GM12878 (cell line): Measurements from ENCODE around the gene CPLANE2.

ENCODE experiments used
- ATF2 ChIP-seq: IDR thresholded peaks from 2 replicates; pipeline ENCODE4 v1.6.1; 2012; ENCODE audit warnings: low read length, inconsistent platforms
- MTA3 ChIP-seq: IDR thresholded peaks from 2 replicates; pipeline ENCODE4 v1.6.1; 2012; ENCODE audit warnings: low read length, inconsistent platforms, borderline replicate concordance
- POLR2A ChIP-seq: IDR thresholded peaks from 2 replicates; pipeline ENCODE4 v1.6.1; 2011; ENCODE audit warnings: low read depth, mild to moderate bottlenecking, low read length
- RFX5 ChIP-seq: IDR thresholded peaks from 2 replicates; pipeline ENCODE4 v1.6.1; 2011; ENCODE audit warnings: low read depth, low read length, improper control_type of control experiment
- TCF3 ChIP-seq: IDR thresholded peaks from 2 replicates; pipeline ENCODE4 v1.6.1; 2012; ENCODE audit warnings: low read depth, mild to moderate bottlenecking, low read length, borderline replicate concordance; ENCODE audit not compliant: insufficient read depth

GRCh38 chr1:16250524-16251251 is 13.7 kb upstream of the CPLANE2 start:
- TF ChIP-seq TCF3 (no peak), RFX5 (no peak), MTA3 (no peak), ATF2 (no peak), POLR2A (no peak)
